ENCODE data around the gene ADAMTSL3. TPM values are rescaled to one million over a fixed set of nuclear protein-coding genes. Genes with fewer than 3 reads are reported as not detected.

The ADAMTSL3 gene
- total RNA-seq, 1 experiment from 2014 or later, result 0.05 TPM

GRCh38 chr15:83897037-83897436, 243.1 kb downstream of the ADAMTSL3 start:
- H3K27ac ChIP-seq (ENCODE audit: low read depth, low read length), result no peak overlapping the region
- no peaks in the 10 kb centered on the region for H3K9me2 ChIP-seq (ENCODE audit: insufficient read depth)
- no peaks in the 10 kb centered on the region for H3K4me1 ChIP-seq (ENCODE audit: control insufficient read depth in 1 of 2, insufficient read depth in 2 of 2, low read length in 2 of 2)
- RAD21 ChIA-PET (ENCODE audit: low non-redundant PET in 1 of 2, low total read pairs in 2 of 2, uncharacterized antibody in 2 of 2, unreplicated experiment in 2 of 2), result no interaction called here
- no TSS peak for BruUV-seq (replicated peaks)
- no peak for DNase-seq (ENCODE audit: low read depth, low spot score)
- no peak overlapping the region for H3K4me3 ChIP-seq (replicated peaks in 1 of 2; ENCODE audit: low read depth in 1 of 2, low read length in 2 of 2)
- intact Hi-C loops (cut with micrococcal nuclease), result no loop called here
- peaks cover 22% of the 10 kb centered on the region for H3K27me3 ChIP-seq (ENCODE audit: insufficient read depth, low read length)
- H3K79me2 ChIP-seq (ENCODE audit: insufficient read depth, low read length), result no peaks in the 10 kb centered on the region
- no peaks in the 10 kb centered on the region for H4K20me1 ChIP-seq (ENCODE audit: insufficient read depth)
- no peak overlapping the region for H2AFZ ChIP-seq (ENCODE audit: low read depth, low read length, poor library complexity, severe bottlenecking)
- TF ChIP-seq YY1 (IDR thresholded peaks at IDR 0.05; ENCODE audit: extremely low read depth, insufficient replicate concordance, low read depth, low read length) (no peak), CBX3 (IDR thresholded peaks at IDR 0.05; ENCODE audit: low read depth) (no peak), JUND (IDR thresholded peaks at IDR 0.05) (no peak), REST (IDR thresholded peaks at IDR 0.05; ENCODE audit: low read depth) (no peak)
- H3K9ac ChIP-seq (ENCODE audit: low read length), result no peak overlapping the region
- H3K9me3 ChIP-seq (ENCODE audit: control insufficient read depth in 1 of 2, insufficient read depth in 1 of 2, low read depth in 1 of 2, low read length in 2 of 2), result no peaks in the 10 kb centered on the region
- no peak overlapping the region for H3K4me2 ChIP-seq (ENCODE audit: low read length)
- POLR2A ChIA-PET, result no interaction called here
- no peak for ATAC-seq
- CTCF ChIA-PET, result no interaction called here
- H3K36me3 ChIP-seq (ENCODE audit: control insufficient read depth in 1 of 2, insufficient read depth in 2 of 2, low read length in 2 of 2), result no peaks in the 10 kb centered on the region

- Histone ChIP-seq H4K20me1 (ENCODE audit: insufficient read depth) (no peaks in the 10 kb centered on the region), H3K4me2 (ENCODE audit: low read length) (no peak overlapping the region), H3K27ac (ENCODE audit: low read depth, low read length) (no peak overlapping the region), H3K9me3 (ENCODE audit: control insufficient read depth in 1 of 2, insufficient read depth in 1 of 2, low read depth in 1 of 2, low read length in 2 of 2) (no peaks in the 10 kb centered on the region), H3K9ac (ENCODE audit: low read length) (no peak overlapping the region), H3K79me2 (ENCODE audit: insufficient read depth, low read length) (no peaks in the 10 kb centered on the region), H3K9me2 (ENCODE audit: insufficient read depth) (no peaks in the 10 kb centered on the region), H3K36me3 (ENCODE audit: control insufficient read depth in 1 of 2, insufficient read depth in 2 of 2, low read length in 2 of 2) (no peaks in the 10 kb centered on the region), H2AFZ (ENCODE audit: low read depth, low read length, poor library complexity, severe bottlenecking) (no peak overlapping the region), H3K4me1 (ENCODE audit: control insufficient read depth in 1 of 2, insufficient read depth in 2 of 2, low read length in 2 of 2) (no peaks in the 10 kb centered on the region), H3K27me3 (ENCODE audit: insufficient read depth, low read length) (peaks cover 25% of the 10 kb centered on the region), H3K4me3 (replicated peaks in 1 of 2; ENCODE audit: low read depth in 1 of 2, low read length in 2 of 2) (no peak overlapping the region)
- CTCF ChIA-PET, result no interaction called here
- BruUV-seq (replicated peaks), result no TSS peak
- no peak for TF ChIP-seq JUND (IDR thresholded peaks at IDR 0.05)
- no peak for TF ChIP-seq ZBTB33 (IDR thresholded peaks at IDR 0.05; ENCODE audit: extremely low read depth, insufficient replicate concordance, low read length)
- TF ChIP-seq TCF7L2 (IDR thresholded peaks at IDR 0.05; ENCODE audit: borderline replicate concordance, extremely low read depth, insufficient read depth, insufficient read length), result no peak
- TF ChIP-seq CBX3 (IDR thresholded peaks at IDR 0.05; ENCODE audit: low read depth), result no peak
- TF ChIP-seq ZFX (IDR thresholded peaks at IDR 0.05), result no peak
- no peak for TF ChIP-seq YY1 (IDR thresholded peaks at IDR 0.05; ENCODE audit: extremely low read depth, insufficient replicate concordance, low read depth, low read length)
- no peak for TF ChIP-seq ZNF274 (IDR thresholded peaks at IDR 0.05; ENCODE audit: low read depth, low read length)
- no peak for DNase-seq (ENCODE audit: low read depth, low spot score)
- POLR2A ChIA-PET, result no interaction called here
- intact Hi-C loops (cut with micrococcal nuclease), result no loop called here
- ATAC-seq, result no peak
- RAD21 ChIA-PET (ENCODE audit: low non-redundant PET in 1 of 2, low total read pairs in 2 of 2, uncharacterized antibody in 2 of 2, unreplicated experiment in 2 of 2), result no interaction called here
Observed at GRCh38 chr15:83898361-83898760, 244.4 kb downstream of the ADAMTSL3 start.

Data from HCT116 (cell line).